MCF 10A (cell line): Measurements from ENCODE around the gene NTM. TPM values are rescaled to one million over a fixed set of nuclear protein-coding genes. Genes with fewer than 3 reads are reported as not detected.

Experiments
- BruUV-seq: library from RNA; stranded (reverse); fragments of 400-500 nt; replicated peaks from 2 replicates; lab custom pipeline; 2021; lab: Mats Ljungman, UMichigan
- CTCF ChIA-PET: fragments of 300-600 bp; sonication (Branson Sonifier 250); formaldehyde crosslinking; extraction: SDS; loops from one replicate; lab custom pipeline; 2021; ENCODE audit warnings: antibody characterized with exemption, inconsistent platforms; lab: Yijun Ruan, JAX
- POLR2A ChIA-PET: fragments of 300-600, 350-650 bp; sonication (Branson Sonifier 250); formaldehyde crosslinking; extraction: SDS; loops from one replicate; lab custom pipeline; 2020; ENCODE audit warnings: antibody characterized with exemption, inconsistent platforms; lab: Yijun Ruan, JAX
- DNase-seq: peaks from one replicate; pipeline ENCODE4 v3.0.0-alpha.2; 2018; ENCODE audit not compliant: unreplicated experiment
- H3K27ac Mint-ChIP-seq: one replicate; pipeline ENCODE4 v1.8.0; 2022; ENCODE audit warnings: mild to moderate bottlenecking, low read depth, mixed read lengths; ENCODE audit not compliant: unreplicated experiment
- H3K27me3 Mint-ChIP-seq: one replicate; pipeline ENCODE4 v1.8.0; 2022; ENCODE audit warnings: mixed read lengths; ENCODE audit not compliant: insufficient read depth, unreplicated experiment
- H3K36me3 Mint-ChIP-seq: one replicate; pipeline ENCODE4 v1.8.0; 2022; ENCODE audit warnings: mild to moderate bottlenecking, moderate library complexity, mixed read lengths; ENCODE audit not compliant: insufficient read depth, unreplicated experiment
- H3K4me1 Mint-ChIP-seq: one replicate; pipeline ENCODE4 v1.8.0; 2022; ENCODE audit warnings: mixed read lengths; ENCODE audit not compliant: insufficient read depth, unreplicated experiment
- H3K4me3 Mint-ChIP-seq: one replicate; pipeline ENCODE4 v1.8.0; 2022; ENCODE audit warnings: mild to moderate bottlenecking, moderate library complexity, mixed read lengths; ENCODE audit not compliant: unreplicated experiment
- H3K9me3 Mint-ChIP-seq: one replicate; pipeline ENCODE4 v1.8.0; 2022; ENCODE audit warnings: mixed read lengths; ENCODE audit not compliant: unreplicated experiment
- CTCF ChIP-seq: fragments of 200-600 bp; IDR thresholded peaks from one replicate; pipeline ENCODE4 v1.8.0; 2022; ENCODE audit warnings: antibody characterized with exemption, mild to moderate bottlenecking; ENCODE audit not compliant: unreplicated experiment
- intact Hi-C: fragments of 100-400 bp; cut with micrococcal nuclease; formaldehyde crosslinking; loops from 2 replicates; pipeline ENCODE4 v1.14.1; 2022
- total RNA-seq: library from RNA; stranded (reverse); gene quantifications from 2 replicates; pipeline ENCODE4 v1.2.3, GENCODE V29; 2022

NTM gene
- total RNA-seq, 1 experiment from 2014 or later, result not detected

DNA sequence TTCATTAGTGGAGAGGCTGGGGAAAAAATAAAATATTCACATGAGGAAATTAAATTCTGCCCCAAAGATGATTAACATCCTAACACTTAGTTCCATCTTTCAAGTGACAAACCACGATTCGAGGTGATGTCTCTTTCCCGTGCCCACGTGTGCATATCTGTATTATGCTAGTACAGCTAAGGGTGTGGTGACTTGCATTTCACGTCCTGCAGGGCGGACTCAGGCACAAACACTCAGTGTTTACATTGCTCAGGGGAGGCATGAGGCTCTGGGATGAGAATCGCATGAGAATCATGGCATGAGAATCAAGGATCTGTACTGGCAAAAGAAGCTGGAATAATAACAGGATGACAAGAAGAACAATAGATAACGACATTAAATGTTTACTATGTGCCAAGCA lies 179.4 kb downstream of the NTM start:
- H3K4me3 Mint-ChIP-seq, result no peak overlapping the region

DNA sequence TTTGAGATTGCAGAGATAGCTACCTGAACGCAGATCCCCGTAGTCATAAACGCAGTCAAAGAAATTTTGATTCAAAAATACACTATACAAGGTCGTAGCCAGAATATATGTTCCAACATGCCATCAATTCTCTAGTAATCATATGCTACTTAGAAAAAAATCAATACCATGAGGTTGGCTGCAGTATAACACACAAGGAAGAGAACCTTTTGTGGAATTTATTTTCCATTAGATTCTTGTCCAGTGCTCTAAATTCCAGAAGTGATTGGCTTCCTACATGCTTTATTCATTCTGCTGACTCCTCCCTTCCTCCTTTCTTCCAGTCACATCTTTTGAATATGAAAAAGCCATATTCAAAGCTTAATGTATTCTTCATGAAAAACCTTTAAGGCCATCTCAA lies 189.9 kb downstream of the NTM start:
- no peak overlapping the region for H3K27ac Mint-ChIP-seq
- H3K9me3 Mint-ChIP-seq, result peaks cover 40% of the 10 kb centered on the region
- no peak for DNase-seq
- ChIA-PET POLR2A (no interaction called here), CTCF (no interaction called here)
- no peak for TF ChIP-seq CTCF
- no TSS peak for BruUV-seq
- H3K4me1 Mint-ChIP-seq, result no peaks in the 10 kb centered on the region
- no peaks in the 10 kb centered on the region for H3K36me3 Mint-ChIP-seq
- H3K27me3 Mint-ChIP-seq, result no peaks in the 10 kb centered on the region
- intact Hi-C loops, result no loop called here
- no peak overlapping the region for H3K4me3 Mint-ChIP-seq

More for the DNA sequence above, 179.4 kb downstream of the NTM start:
- intact Hi-C loops, result no loop called here
- BruUV-seq, result no TSS peak
- Mint-ChIP-seq H3K9me3 (peaks cover 49% of the 10 kb centered on the region), H3K36me3 (no peaks in the 10 kb centered on the region), H3K27me3 (no peaks in the 10 kb centered on the region), H3K4me1 (no peaks in the 10 kb centered on the region), H3K27ac (no peak overlapping the region)
- POLR2A ChIA-PET, result no interaction called here
- TF ChIP-seq CTCF, result no peak
- CTCF ChIA-PET, result no interaction called here
- no peak for DNase-seq

DNA sequence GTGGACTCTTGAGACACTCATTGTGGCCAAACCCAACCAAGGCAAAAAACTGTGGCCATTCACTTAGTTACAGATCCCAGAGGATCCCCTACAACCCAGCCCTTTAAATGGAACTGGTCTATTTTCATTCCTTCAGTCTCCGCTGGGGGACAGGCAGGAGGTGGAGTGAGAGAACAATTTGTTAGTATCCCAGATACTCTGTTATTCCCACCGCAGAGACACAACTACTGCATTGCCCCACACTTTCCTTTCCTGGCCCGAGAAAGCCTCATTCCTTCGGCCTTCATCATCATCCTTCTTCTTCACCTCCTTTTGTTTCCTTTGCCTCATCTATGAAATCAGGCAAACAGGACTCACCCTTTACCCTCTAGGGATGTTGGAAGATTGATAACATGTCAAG lies 191.1 kb downstream of the NTM start:
- TF ChIP-seq CTCF, result no peak

DNA sequence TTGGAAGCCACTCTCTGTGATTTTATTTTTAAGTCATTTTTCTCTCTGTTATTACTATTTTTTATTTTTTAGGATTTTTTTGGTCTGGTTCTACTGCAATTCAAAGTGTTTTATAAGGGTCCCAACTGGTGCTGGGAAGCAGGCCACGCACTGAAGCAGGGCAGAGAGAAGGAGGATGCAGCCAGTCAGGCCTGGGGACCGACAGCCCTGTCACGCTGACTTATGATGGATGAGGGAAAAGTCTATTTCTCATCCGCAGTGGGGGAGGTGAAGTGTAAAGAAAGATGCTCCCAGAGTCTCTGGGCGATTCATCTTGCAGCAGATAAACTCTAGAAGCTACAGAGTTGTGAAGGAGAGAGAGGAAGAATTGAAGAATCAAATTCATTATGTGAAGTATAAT lies 191.6 kb downstream of the NTM start:
- no peak for DNase-seq
- no peak overlapping the region for H3K27ac Mint-ChIP-seq
- POLR2A ChIA-PET, result no interaction called here

More for the DNA sequence above, 191.1 kb downstream of the NTM start:
- BruUV-seq, result no TSS peak
- no peak for DNase-seq
- Mint-ChIP-seq H3K36me3 (no peaks in the 10 kb centered on the region), H3K4me3 (no peak overlapping the region), H3K27me3 (no peaks in the 10 kb centered on the region), H3K27ac (no peak overlapping the region), H3K9me3 (peaks cover 42% of the 10 kb centered on the region), H3K4me1 (no peaks in the 10 kb centered on the region)
- ChIA-PET CTCF (no interaction called here), POLR2A (no interaction called here)
- intact Hi-C loops, result no loop called here

More for the DNA sequence above, 191.6 kb downstream of the NTM start:
- CTCF ChIA-PET, result no interaction called here
- no peak for TF ChIP-seq CTCF
- Mint-ChIP-seq H3K4me1 (no peaks in the 10 kb centered on the region), H3K4me3 (no peak overlapping the region), H3K9me3 (peaks cover 42% of the 10 kb centered on the region), H3K27me3 (no peaks in the 10 kb centered on the region), H3K36me3 (no peaks in the 10 kb centered on the region)
- intact Hi-C loops, result no loop called here
- BruUV-seq, result no TSS peak
